CD4-positive, alpha-beta T cell (primary cell): Measurements from ENCODE around the gene PTPRM. TPM values are rescaled to one million over a fixed set of nuclear protein-coding genes. Genes with fewer than 3 reads are reported as not detected.

Experiments
- ATAC-seq: fragments of 200-7000 bp; cut with Tn5 transposase; one replicate; pipeline ENCODE4 v1.10.0; 2022; ENCODE audit warnings: mild to moderate bottlenecking; ENCODE audit not compliant: poor library complexity
- CTCF ChIA-PET: fragments of 350-600 bp; sonication (Branson Sonifier 250); formaldehyde crosslinking; loops from one replicate; lab custom pipeline; 2021; ENCODE audit warnings: antibody characterized with exemption, inconsistent platforms; lab: Charles Lee
- POLR2A ChIA-PET: fragments of 350-600 bp; sonication (Branson Sonifier 250); formaldehyde crosslinking; loops from one replicate; lab custom pipeline; 2021; ENCODE audit warnings: antibody characterized with exemption, inconsistent platforms; lab: Charles Lee
- DNase-seq, 14 experiments: peaks; one replicate each; pipeline ENCODE4 v3.0.0-alpha.2; 2013 to 2020; ENCODE audit warnings: mixed read lengths in 2 of 14
- H3K27ac ChIP-seq, 2 donors: one replicate each; pipeline versions ENCODE4 v1.5.1 to v1.7.0; 2013; ENCODE audit warnings: low read length in 2 of 2, low read depth in 1 of 2, mild to moderate bottlenecking in 1 of 2
- H3K27me3 ChIP-seq, 2 experiments: 1 replicate in 1 of 2; 2 replicates in 1 of 2; pipeline versions ENCODE4 v1.6.1 to v1.7.0; 2013; ENCODE audit warnings: low read length in 2 of 2, control low read depth in 1 of 2, mild to moderate bottlenecking in 1 of 2, moderate library complexity in 1 of 2; ENCODE audit not compliant: insufficient read depth in 2 of 2, control insufficient read depth in 1 of 2
- H3K36me3 ChIP-seq: one replicate; pipeline ENCODE4 v1.6.1; 2013; ENCODE audit warnings: low read length, control low read depth; ENCODE audit not compliant: insufficient read depth
- H3K4me1 ChIP-seq: one replicate; pipeline ENCODE4 v1.6.1; 2013; ENCODE audit warnings: low read length, control low read depth; ENCODE audit not compliant: insufficient read depth
- H3K4me3 ChIP-seq: one replicate; pipeline ENCODE4 v1.5.1; 2013; ENCODE audit warnings: mild to moderate bottlenecking, low read length, moderate library complexity
- H3K9me3 ChIP-seq, 2 experiments: 1 replicate in 1 of 2; 2 replicates in 1 of 2; pipeline versions ENCODE4 v1.6.1 to v1.7.0; 2013; ENCODE audit warnings: low read length in 2 of 2, mild to moderate bottlenecking in 2 of 2, control low read depth in 1 of 2, moderate library complexity in 1 of 2; ENCODE audit not compliant: control insufficient read depth in 1 of 2, insufficient read depth in 1 of 2
- H3K27ac Mint-ChIP-seq: one replicate; pipeline ENCODE4 v1.8.0; 2020; ENCODE audit warnings: mixed read lengths
- H3K27me3 Mint-ChIP-seq: one replicate; pipeline ENCODE4 v1.8.0; 2021; ENCODE audit warnings: mixed read lengths
- H3K36me3 Mint-ChIP-seq: one replicate; pipeline ENCODE4 v1.8.0; 2021; ENCODE audit warnings: low read depth, mixed read lengths
- H3K4me1 Mint-ChIP-seq: one replicate; pipeline ENCODE4 v1.8.0; 2021; ENCODE audit warnings: low read depth, mixed read lengths
- H3K4me3 Mint-ChIP-seq: one replicate; pipeline ENCODE4 v1.8.0; 2020; ENCODE audit warnings: mild to moderate bottlenecking, mixed read lengths
- H3K9me3 Mint-ChIP-seq: one replicate; pipeline ENCODE4 v1.8.0; 2020; ENCODE audit warnings: mixed read lengths
- intact Hi-C, 2 experiments: fragments of 100-400 bp; cut with DNase I in 1 of 2; cut with micrococcal nuclease in 1 of 2; formaldehyde crosslinking; loops; one replicate each; pipeline versions ENCODE4 v1.15.1 to v1.9.0; 2023 to 2025; cut with DNase I, micrococcal nuclease
- total RNA-seq, 174 experiments: library from RNA in 2 of 174; stranded (reverse) in 2 of 174; gene quantifications; one replicate each; pipeline ENCODE4 v1.2.3 and lab custom pipeline; 2021 to 2026
- TF ChIP-seq, protein P1 (sequence below): fragments of 200-600 bp; IDR thresholded peaks from one replicate; pipeline ENCODE4 v1.8.0; 2022; ENCODE audit warnings: antibody characterized with exemption, mild to moderate bottlenecking

Gene PTPRM
- total RNA-seq, 2 experiments from 2014 or later = 21.7 to 21.9 TPM

- TF ChIP-seq, protein P1, sequence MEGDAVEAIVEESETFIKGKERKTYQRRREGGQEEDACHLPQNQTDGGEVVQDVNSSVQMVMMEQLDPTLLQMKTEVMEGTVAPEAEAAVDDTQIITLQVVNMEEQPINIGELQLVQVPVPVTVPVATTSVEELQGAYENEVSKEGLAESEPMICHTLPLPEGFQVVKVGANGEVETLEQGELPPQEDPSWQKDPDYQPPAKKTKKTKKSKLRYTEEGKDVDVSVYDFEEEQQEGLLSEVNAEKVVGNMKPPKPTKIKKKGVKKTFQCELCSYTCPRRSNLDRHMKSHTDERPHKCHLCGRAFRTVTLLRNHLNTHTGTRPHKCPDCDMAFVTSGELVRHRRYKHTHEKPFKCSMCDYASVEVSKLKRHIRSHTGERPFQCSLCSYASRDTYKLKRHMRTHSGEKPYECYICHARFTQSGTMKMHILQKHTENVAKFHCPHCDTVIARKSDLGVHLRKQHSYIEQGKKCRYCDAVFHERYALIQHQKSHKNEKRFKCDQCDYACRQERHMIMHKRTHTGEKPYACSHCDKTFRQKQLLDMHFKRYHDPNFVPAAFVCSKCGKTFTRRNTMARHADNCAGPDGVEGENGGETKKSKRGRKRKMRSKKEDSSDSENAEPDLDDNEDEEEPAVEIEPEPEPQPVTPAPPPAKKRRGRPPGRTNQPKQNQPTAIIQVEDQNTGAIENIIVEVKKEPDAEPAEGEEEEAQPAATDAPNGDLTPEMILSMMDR = no peak
- Histone ChIP-seq H3K36me3 (no peaks in the 10 kb centered on the region), H3K9me3 (peaks cover 0 to 14% of the 10 kb centered on the region in 2 experiments), H3K27ac (no peak overlapping the region), H3K4me1 (no peaks in the 10 kb centered on the region), H3K27me3 (no peaks in the 10 kb centered on the region), H3K4me3 (no peak overlapping the region)
- ChIA-PET CTCF (no interaction called here), POLR2A (no interaction called here)
- Mint-ChIP-seq H3K27me3 (no peaks in the 10 kb centered on the region), H3K27ac (no peak overlapping the region), H3K9me3 (no peaks in the 10 kb centered on the region), H3K4me3 (no peak overlapping the region), H3K4me1 (no peaks in the 10 kb centered on the region), H3K36me3 (no peaks in the 10 kb centered on the region)
- intact Hi-C loops = no loop called here
- ATAC-seq = no peak
- no peak for DNase-seq
These were observed 306.2 kb downstream of the PTPRM start for GRCh38 chr18:7873316-7873715.

DNA sequence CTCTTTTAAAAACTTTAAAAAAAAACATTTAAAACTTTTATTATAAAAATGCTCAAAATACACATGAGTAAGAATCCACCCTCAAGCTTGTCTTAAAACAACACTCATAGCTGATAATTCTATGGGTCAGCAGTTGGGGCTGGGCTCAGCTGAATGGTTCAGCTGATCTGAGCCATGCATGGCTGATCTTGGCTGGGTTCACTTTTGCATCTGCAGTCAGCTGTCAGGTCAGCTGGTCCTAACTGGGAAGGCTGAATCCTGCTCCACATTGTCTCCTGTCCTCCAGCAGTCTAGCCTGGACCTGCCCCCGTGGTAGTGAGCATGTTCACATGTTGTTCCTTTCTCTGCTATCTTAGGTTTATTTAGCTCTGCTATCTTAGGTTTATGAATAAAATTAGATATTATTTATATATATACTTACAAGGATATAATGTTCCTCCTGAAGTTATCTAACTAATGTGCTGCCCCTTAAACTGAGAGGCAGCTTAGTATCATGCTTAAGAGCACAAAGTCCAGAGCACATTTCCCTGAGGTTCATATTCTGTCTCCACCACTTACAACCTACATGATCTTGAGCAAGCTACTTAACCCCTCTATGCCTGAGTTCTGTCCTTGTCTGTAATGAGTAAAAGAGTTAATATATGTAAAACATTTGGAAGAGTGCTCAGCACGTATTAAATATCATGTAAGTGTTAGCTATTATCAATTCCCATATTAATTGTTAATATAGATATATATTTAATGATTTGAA, 309.4 kb downstream of the PTPRM start:
- ATAC-seq (no peak), DNase-seq (no peak)
- Mint-ChIP-seq H3K9me3 (no peaks in the 10 kb centered on the region), H3K4me1 (no peaks in the 10 kb centered on the region), H3K4me3 (no peak overlapping the region), H3K36me3 (no peaks in the 10 kb centered on the region), H3K27me3 (no peaks in the 10 kb centered on the region), H3K27ac (no peak overlapping the region)
- ChIA-PET POLR2A (no interaction called here), CTCF (no interaction called here)
- no peaks in the 10 kb centered on the region for H3K36me3 ChIP-seq
- H3K9me3 ChIP-seq = peaks cover 0 to 3% of the 10 kb centered on the region in 2 experiments
- no peak overlapping the region for H3K27ac ChIP-seq
- no peaks in the 10 kb centered on the region for H3K27me3 ChIP-seq
- H3K4me1 ChIP-seq = no peaks in the 10 kb centered on the region
- TF ChIP-seq, protein P1 = no peak
- no peak overlapping the region for H3K4me3 ChIP-seq
- intact Hi-C loops = no loop called here

DNA sequence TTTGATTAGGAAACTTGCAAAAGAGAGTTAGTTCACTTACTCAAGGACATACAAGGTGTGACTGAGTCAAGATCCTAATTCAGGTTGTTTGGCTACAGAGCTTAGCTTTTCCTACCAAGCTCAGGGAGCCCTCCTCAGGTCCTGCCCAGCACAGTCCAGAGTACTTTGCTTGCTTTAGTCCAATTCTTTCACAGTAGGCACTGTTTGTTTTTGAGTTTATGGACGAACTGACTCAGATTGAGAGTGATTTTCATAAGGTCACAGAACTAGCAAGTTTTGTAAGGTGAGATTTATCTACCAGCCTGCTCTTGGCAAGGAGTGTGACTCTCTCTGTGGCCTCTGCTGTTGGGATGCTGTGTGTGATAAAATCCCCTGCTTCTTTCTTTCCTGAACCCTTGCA, 310.5 kb downstream of the PTPRM start:
- Mint-ChIP-seq H3K9me3 (no peaks in the 10 kb centered on the region), H3K4me3 (no peak overlapping the region), H3K4me1 (no peaks in the 10 kb centered on the region), H3K36me3 (no peaks in the 10 kb centered on the region), H3K27ac (no peak overlapping the region), H3K27me3 (no peaks in the 10 kb centered on the region)
- ATAC-seq (no peak), DNase-seq (no peak)
- Histone ChIP-seq H3K4me3 (no peak overlapping the region), H3K27ac (no peak overlapping the region), H3K27me3 (no peaks in the 10 kb centered on the region), H3K4me1 (no peaks in the 10 kb centered on the region), H3K9me3 (peaks cover 0 to 3% of the 10 kb centered on the region in 2 experiments), H3K36me3 (no peaks in the 10 kb centered on the region)
- TF ChIP-seq, protein P1 = no peak
- POLR2A ChIA-PET = no interaction called here
- intact Hi-C loops = no loop called here
- CTCF ChIA-PET = no interaction called here
